ENCODE measurements around the gene PTPA. TPM values are rescaled to one million over a fixed set of nuclear protein-coding genes. Genes with fewer than 3 reads are reported as not detected.
"Not testable (repeated sequence)": the region's sequence is repeated elsewhere in the genome, so short reads cannot be mapped to it uniquely, and the experiment has no call there.

The PTPA gene
- total RNA-seq, 1 donor from 2014 or later, result 160 TPM

DNA sequence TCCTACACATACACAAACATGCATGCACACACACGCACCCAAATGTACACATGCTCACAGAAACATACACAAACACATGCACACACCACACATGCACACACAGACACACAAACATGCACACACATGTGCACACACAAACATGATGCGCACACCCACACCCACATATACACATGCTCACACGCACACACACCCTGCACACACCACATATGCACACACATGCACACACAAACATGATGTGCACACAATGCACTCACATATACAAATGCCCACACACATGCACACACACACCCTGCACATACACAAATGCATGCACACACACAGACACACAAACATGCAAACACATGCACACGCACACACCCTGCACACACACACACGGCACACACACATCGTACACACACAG, 74.2 kb downstream of the PTPA start:
- no peak overlapping the region for H3K4me3 Mint-ChIP-seq
- peaks cover 3% of the 10 kb centered on the region for H3K9me3 Mint-ChIP-seq
- DNase-seq (ENCODE audit: low spot score in 2 of 2, unreplicated experiment in 2 of 2), result no peak
- TF ChIP-seq, protein P1, sequence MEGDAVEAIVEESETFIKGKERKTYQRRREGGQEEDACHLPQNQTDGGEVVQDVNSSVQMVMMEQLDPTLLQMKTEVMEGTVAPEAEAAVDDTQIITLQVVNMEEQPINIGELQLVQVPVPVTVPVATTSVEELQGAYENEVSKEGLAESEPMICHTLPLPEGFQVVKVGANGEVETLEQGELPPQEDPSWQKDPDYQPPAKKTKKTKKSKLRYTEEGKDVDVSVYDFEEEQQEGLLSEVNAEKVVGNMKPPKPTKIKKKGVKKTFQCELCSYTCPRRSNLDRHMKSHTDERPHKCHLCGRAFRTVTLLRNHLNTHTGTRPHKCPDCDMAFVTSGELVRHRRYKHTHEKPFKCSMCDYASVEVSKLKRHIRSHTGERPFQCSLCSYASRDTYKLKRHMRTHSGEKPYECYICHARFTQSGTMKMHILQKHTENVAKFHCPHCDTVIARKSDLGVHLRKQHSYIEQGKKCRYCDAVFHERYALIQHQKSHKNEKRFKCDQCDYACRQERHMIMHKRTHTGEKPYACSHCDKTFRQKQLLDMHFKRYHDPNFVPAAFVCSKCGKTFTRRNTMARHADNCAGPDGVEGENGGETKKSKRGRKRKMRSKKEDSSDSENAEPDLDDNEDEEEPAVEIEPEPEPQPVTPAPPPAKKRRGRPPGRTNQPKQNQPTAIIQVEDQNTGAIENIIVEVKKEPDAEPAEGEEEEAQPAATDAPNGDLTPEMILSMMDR (IDR thresholded peaks at IDR 0.05; ENCODE audit: unreplicated experiment), result no peak
- H3K27ac Mint-ChIP-seq, result no peak overlapping the region
- no peaks in the 10 kb centered on the region for H3K36me3 Mint-ChIP-seq
- H3K27me3 Mint-ChIP-seq (ENCODE audit: low read depth), result no peaks in the 10 kb centered on the region
- peaks cover 24% of the 10 kb centered on the region for H3K4me1 Mint-ChIP-seq

DNA sequence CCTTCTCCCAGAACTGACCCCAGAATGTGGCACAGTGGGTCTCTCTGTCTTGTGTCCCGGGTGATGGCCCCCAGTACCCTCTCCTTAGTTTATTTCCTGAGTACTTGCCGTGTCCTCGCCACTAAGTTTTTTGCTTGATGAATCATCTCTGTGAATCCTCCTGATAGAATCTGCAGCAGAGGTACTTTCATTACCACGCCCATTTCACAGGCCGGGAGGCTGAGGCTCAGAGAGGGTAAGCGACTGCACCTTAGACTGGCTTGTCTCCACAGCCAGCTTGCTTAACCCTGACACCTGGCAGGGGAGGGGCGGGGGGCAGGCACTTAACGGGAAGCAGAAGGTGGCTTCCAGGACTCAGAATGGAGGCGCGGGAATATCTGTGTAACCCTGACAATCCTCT, 74.8 kb downstream of the PTPA start:
- DNase-seq (ENCODE audit: low spot score in 2 of 2, unreplicated experiment in 2 of 2), result no peak
- Mint-ChIP-seq H3K4me1 (peaks cover 24% of the 10 kb centered on the region), H3K27ac (no peak overlapping the region), H3K27me3 (ENCODE audit: low read depth) (no peaks in the 10 kb centered on the region), H3K4me3 (no peak overlapping the region), H3K36me3 (no peaks in the 10 kb centered on the region), H3K9me3 (peaks cover 3% of the 10 kb centered on the region)
- TF ChIP-seq, protein P1 (IDR thresholded peaks at IDR 0.05; ENCODE audit: unreplicated experiment), result no peak

DNA sequence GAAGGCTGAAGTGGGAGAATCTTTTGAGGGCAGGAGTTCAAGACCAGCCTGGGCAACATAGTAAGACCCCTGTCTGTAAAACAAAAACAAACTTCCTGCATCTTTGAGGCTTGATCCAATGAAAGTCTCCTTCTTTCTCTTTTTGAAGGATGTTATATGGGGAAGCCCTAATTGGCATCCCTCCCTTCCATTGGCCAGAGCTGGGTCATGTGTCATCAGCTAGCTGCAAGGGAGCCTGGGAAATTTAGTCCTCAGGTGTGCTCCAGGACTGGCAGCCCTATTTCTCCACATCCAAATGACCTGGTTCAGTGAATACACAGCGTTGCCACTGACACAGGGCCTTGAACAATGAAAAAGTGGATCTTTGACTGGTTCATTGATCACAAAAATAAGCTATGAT, 75.8 kb downstream of the PTPA start:
- Mint-ChIP-seq H3K27ac (no peak overlapping the region), H3K36me3 (peaks cover 2% of the 10 kb centered on the region), H3K9me3 (peaks cover 3% of the 10 kb centered on the region), H3K27me3 (ENCODE audit: low read depth) (no peaks in the 10 kb centered on the region), H3K4me1 (peaks cover 24% of the 10 kb centered on the region), H3K4me3 (no peak overlapping the region)
- TF ChIP-seq, protein P1 (IDR thresholded peaks at IDR 0.05; ENCODE audit: unreplicated experiment), result no peak
- no peak for DNase-seq (ENCODE audit: low spot score in 2 of 2, unreplicated experiment in 2 of 2)

DNA sequence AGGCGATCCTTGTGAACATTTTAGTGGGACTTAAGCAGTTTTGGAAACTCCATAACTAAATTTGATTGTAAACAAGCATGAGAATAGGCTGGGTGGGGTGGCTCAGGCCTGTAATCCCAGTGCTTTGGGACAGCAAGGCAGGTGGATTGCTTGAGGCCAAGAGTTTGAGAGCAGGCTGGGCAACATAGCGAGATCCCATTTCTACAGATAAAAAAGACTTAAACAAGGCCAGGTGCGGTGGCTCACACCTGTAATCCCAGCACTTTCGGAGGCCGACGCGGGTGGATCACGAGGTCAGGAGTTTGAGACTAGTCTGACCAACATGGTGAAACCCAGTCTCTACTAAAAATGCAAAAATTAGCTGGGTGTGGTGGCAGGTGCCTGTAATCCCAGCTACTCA, 78.8 kb downstream of the PTPA start:
- H3K36me3 Mint-ChIP-seq; H3K9me3 Mint-ChIP-seq; H3K27me3 Mint-ChIP-seq (ENCODE audit: low read depth); H3K4me3 Mint-ChIP-seq; H3K27ac Mint-ChIP-seq; H3K4me1 Mint-ChIP-seq; DNase-seq (ENCODE audit: low spot score in 2 of 2, unreplicated experiment in 2 of 2): not testable (repeated sequence)

DNA sequence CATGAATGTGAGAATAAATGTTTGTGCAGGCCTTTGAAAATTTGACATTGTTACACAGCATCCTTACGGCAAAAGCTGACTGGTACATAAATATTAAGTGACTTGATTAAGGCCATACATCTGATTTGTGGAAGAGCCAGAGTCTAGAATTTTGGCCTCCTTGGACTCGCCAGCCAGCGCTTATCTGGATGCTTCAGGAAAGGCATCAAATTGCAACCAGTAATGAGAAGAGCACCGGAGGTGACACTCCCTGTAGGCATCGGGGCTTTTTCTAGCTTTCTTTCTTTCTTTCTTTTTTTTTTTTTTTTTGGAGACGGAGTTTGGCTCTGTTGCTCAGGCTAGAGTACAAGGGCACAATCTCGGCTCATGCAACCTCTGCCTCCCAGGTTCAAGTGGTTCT, 80.0 kb downstream of the PTPA start:
- H3K4me1 Mint-ChIP-seq, result no peaks in the 10 kb centered on the region
- H3K27ac Mint-ChIP-seq, result no peak overlapping the region
- H3K27me3 Mint-ChIP-seq (ENCODE audit: low read depth), result no peaks in the 10 kb centered on the region
- peaks cover 3% of the 10 kb centered on the region for H3K9me3 Mint-ChIP-seq
- H3K4me3 Mint-ChIP-seq, result no peak overlapping the region
- H3K36me3 Mint-ChIP-seq, result peaks cover 2% of the 10 kb centered on the region
- TF ChIP-seq, protein P1 (IDR thresholded peaks at IDR 0.05; ENCODE audit: unreplicated experiment), result no peak
- DNase-seq (ENCODE audit: low spot score in 2 of 2, unreplicated experiment in 2 of 2), result no peak

DNA sequence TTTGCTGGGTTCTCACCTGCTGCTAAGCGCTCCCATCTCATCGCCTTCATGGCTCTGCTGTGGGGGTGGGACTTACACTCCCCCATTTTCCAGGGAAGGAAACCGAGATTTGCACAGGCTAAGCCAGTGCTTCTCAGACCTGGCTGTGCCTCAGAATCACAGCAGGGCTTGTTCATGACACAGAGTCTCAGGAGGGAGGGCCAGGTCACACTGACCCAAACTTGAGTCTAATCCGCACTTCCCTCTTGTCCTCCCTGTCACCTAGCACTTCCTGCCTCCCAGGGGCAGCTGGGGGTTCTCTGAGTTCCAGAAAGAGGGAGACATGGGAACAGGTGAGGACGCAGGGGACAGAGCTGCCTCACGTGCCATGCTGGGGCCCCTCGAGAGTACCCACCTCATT, 82.4 kb downstream of the PTPA start:
- no peaks in the 10 kb centered on the region for H3K27me3 Mint-ChIP-seq (ENCODE audit: low read depth)
- DNase-seq (ENCODE audit: low spot score in 2 of 2, unreplicated experiment in 2 of 2), result no peak
- TF ChIP-seq, protein P1 (IDR thresholded peaks at IDR 0.05; ENCODE audit: unreplicated experiment), result no peak
- H3K36me3 Mint-ChIP-seq, result peaks cover 2% of the 10 kb centered on the region
- H3K27ac Mint-ChIP-seq, result no peak overlapping the region
- no peaks in the 10 kb centered on the region for H3K9me3 Mint-ChIP-seq
- H3K4me3 Mint-ChIP-seq, result no peak overlapping the region
- H3K4me1 Mint-ChIP-seq, result peaks cover 10% of the 10 kb centered on the region

All from mesothelial cell of epicardium (in vitro differentiated cells).